ENCODE measurements around the gene OTUD3.

The OTUD3 gene

GRCh38 chr1:19918057-19918456 is 35.9 kb downstream of the OTUD3 start:
- H3K9me3 ChIP-seq (ENCODE audit: insufficient read depth, low read depth, low read length) = no peaks in the 10 kb centered on the region
- no peaks in the 10 kb centered on the region for H3K79me2 ChIP-seq (ENCODE audit: insufficient read depth, low read length)
- no peak overlapping the region for H3K4me3 ChIP-seq (ENCODE audit: low read length, poor library complexity, severe bottlenecking)
- H3F3A ChIP-seq (ENCODE audit: low read depth) = no peaks in the 10 kb centered on the region
- no peaks in the 10 kb centered on the region for H3K4me1 ChIP-seq (ENCODE audit: insufficient read depth, low read length, poor library complexity, severe bottlenecking)
- H3K4me2 ChIP-seq (ENCODE audit: low read depth, low read length, poor library complexity, severe bottlenecking) = no peak overlapping the region
- no peak overlapping the region for H3K9ac ChIP-seq (ENCODE audit: low read depth, low read length, poor library complexity, severe bottlenecking)
- no peaks in the 10 kb centered on the region for H3K9me2 ChIP-seq (replicated peaks; ENCODE audit: low read depth, low read length)
- TF ChIP-seq EZH2phosphoT487 (IDR thresholded peaks at IDR 0.05; ENCODE audit: borderline replicate concordance) (no peak), CTCF (conservative IDR thresholded peaks at IDR 0.05; ENCODE audit: low read length) (peak; percentile 95)
- peaks cover 22% of the 10 kb centered on the region; the same call in 1 of the 2 replicates for H3K36me3 ChIP-seq (ENCODE audit: insufficient read depth, low read length)
- no peak overlapping the region for H2AFZ ChIP-seq (ENCODE audit: low read length)
- no peaks in the 10 kb centered on the region for H3K27me3 ChIP-seq (ENCODE audit: insufficient read depth, low read length, poor library complexity, severe bottlenecking)
- no peaks in the 10 kb centered on the region for H4K20me1 ChIP-seq (ENCODE audit: insufficient read depth, low read length, poor library complexity, severe bottlenecking)

GRCh38 chr1:19920132-19920710 is 38.0 kb downstream of the OTUD3 start:
- H3K27me3 ChIP-seq (ENCODE audit: insufficient read depth, low read length, poor library complexity, severe bottlenecking) = no peaks in the 10 kb centered on the region
- H3K36me3 ChIP-seq (ENCODE audit: insufficient read depth, low read length) = peaks cover under 1% of the 10 kb centered on the region; the same call in 1 of the 2 replicates
- no peaks in the 10 kb centered on the region for H4K20me1 ChIP-seq (ENCODE audit: insufficient read depth, low read length, poor library complexity, severe bottlenecking)
- no peak for TF ChIP-seq CTCF (conservative IDR thresholded peaks at IDR 0.05; ENCODE audit: low read length)
- no peak for TF ChIP-seq EZH2phosphoT487 (IDR thresholded peaks at IDR 0.05; ENCODE audit: borderline replicate concordance)
- no peaks in the 10 kb centered on the region for H3K9me3 ChIP-seq (ENCODE audit: insufficient read depth, low read depth, low read length)
- no peak overlapping the region for H3K4me2 ChIP-seq (ENCODE audit: low read depth, low read length, poor library complexity, severe bottlenecking)
- H3K4me1 ChIP-seq (ENCODE audit: insufficient read depth, low read length, poor library complexity, severe bottlenecking) = no peaks in the 10 kb centered on the region
- H2AFZ ChIP-seq (ENCODE audit: low read length) = no peak overlapping the region
- no peaks in the 10 kb centered on the region for H3K9me2 ChIP-seq (replicated peaks; ENCODE audit: low read depth, low read length)
- H3K4me3 ChIP-seq (ENCODE audit: low read length, poor library complexity, severe bottlenecking) = no peak overlapping the region
- H3K9ac ChIP-seq (ENCODE audit: low read depth, low read length, poor library complexity, severe bottlenecking) = no peak overlapping the region
- H3F3A ChIP-seq (ENCODE audit: low read depth) = no peaks in the 10 kb centered on the region
- H3K79me2 ChIP-seq (ENCODE audit: insufficient read depth, low read length) = no peaks in the 10 kb centered on the region

- Histone ChIP-seq H2AFZ (ENCODE audit: low read length) (no peak overlapping the region), H3K36me3 (ENCODE audit: insufficient read depth, low read length) (no peaks in the 10 kb centered on the region)
Observed at GRCh38 chr1:19921310-19921709, 39.1 kb downstream of the OTUD3 start.

More at GRCh38 chr1:19921310-19921709, 39.1 kb downstream of the OTUD3 start:
- TF ChIP-seq CTCF (conservative IDR thresholded peaks at IDR 0.05; ENCODE audit: low read length) = no peak
- TF ChIP-seq EZH2phosphoT487 (IDR thresholded peaks at IDR 0.05; ENCODE audit: borderline replicate concordance) = no peak
- H3K9me2 ChIP-seq (replicated peaks; ENCODE audit: low read depth, low read length) = no peaks in the 10 kb centered on the region
- no peak overlapping the region for H3K4me3 ChIP-seq (ENCODE audit: low read length, poor library complexity, severe bottlenecking)
- H4K20me1 ChIP-seq (ENCODE audit: insufficient read depth, low read length, poor library complexity, severe bottlenecking) = no peaks in the 10 kb centered on the region
- H3F3A ChIP-seq (ENCODE audit: low read depth) = no peaks in the 10 kb centered on the region
- H3K79me2 ChIP-seq (ENCODE audit: insufficient read depth, low read length) = no peaks in the 10 kb centered on the region
- H3K4me1 ChIP-seq (ENCODE audit: insufficient read depth, low read length, poor library complexity, severe bottlenecking) = no peaks in the 10 kb centered on the region
- H3K27me3 ChIP-seq (ENCODE audit: insufficient read depth, low read length, poor library complexity, severe bottlenecking) = no peaks in the 10 kb centered on the region
- H3K4me2 ChIP-seq (ENCODE audit: low read depth, low read length, poor library complexity, severe bottlenecking) = no peak overlapping the region
- H3K9ac ChIP-seq (ENCODE audit: low read depth, low read length, poor library complexity, severe bottlenecking) = no peak overlapping the region
- H3K9me3 ChIP-seq (ENCODE audit: insufficient read depth, low read depth, low read length) = no peaks in the 10 kb centered on the region

Measured in Loucy (cell line).